Measurements from ENCODE around the gene PACC1.

Gene PACC1

DNA sequence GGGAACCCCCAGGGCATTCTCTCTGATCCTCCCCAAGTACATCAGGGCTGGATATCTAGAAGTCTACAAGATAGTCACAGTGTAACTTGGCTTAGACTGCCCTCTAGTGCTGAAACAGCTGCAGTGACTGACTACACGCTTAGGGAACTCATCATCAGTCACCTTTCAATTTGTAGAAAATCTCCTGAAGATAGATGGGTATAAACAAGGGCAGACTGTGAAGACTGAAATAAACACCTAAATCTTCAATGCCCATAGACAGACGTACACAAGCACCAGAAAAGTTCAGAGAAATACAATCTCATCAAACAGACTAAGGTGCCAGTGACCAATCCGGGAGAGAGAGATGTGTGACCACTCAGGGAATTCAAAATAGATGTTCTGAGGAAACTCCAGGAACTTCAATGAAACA, 46.6 kb downstream of the PACC1 start:
- peaks cover 4% of the 10 kb centered on the region for H3K4me1 Mint-ChIP-seq
- peaks cover 37% of the 10 kb centered on the region for H3K36me3 Mint-ChIP-seq (ENCODE audit: insufficient read depth)
- H3K27ac Mint-ChIP-seq (ENCODE audit: low read depth): no peak overlapping the region

DNA sequence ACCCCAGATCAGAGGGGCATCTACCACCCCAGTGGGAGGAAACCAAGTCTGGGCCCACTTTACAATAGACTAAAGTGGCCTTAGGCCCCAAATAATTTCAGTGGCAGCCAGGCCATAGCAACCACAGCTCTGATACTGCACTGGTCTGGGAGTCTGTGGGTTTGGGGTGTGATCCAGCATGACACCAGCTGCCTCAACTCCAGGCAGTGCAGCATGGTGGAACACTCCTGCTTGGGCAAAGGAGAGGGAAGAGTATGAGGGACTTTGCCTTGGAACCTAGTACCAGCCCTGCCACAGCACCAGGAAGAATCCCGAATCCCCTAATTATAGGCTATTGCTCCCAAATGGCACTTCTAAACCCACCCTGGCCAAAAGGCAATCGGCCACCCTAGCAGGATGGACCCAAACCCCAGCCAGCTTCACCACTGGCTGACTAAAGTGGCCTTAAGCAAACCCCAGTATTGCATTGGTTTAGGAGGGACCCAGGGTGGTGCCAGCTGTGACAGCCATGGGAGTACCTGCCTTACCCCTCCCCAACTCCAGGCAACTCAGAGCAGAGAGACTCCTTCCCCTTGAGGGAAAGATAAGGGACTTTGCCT, 47.1 kb downstream of the PACC1 start:
- Mint-ChIP-seq H3K9me3 (no peaks in the 10 kb centered on the region), H3K4me1 (peaks cover 4% of the 10 kb centered on the region), H3K4me3 (no peak overlapping the region), H3K27me3 (no peaks in the 10 kb centered on the region), H3K27ac (ENCODE audit: low read depth) (no peak overlapping the region), H3K36me3 (ENCODE audit: insufficient read depth) (peaks cover 34% of the 10 kb centered on the region)
- DNase-seq (ENCODE audit: low spot score in 2 of 2) (no peak), ATAC-seq (replicated peaks; ENCODE audit: extremely low read depth, poor library complexity, severe bottlenecking) (peak; percentile 32)

More for the DNA sequence above, 46.6 kb downstream of the PACC1 start:
- Mint-ChIP-seq H3K27me3 (no peaks in the 10 kb centered on the region), H3K9me3 (no peaks in the 10 kb centered on the region), H3K4me3 (no peak overlapping the region)
- peak in 1 of 2 donors; percentile 44 for DNase-seq (ENCODE audit: low spot score in 2 of 2)
- ATAC-seq (replicated peaks; ENCODE audit: extremely low read depth, poor library complexity, severe bottlenecking): peak; percentile 76

DNA sequence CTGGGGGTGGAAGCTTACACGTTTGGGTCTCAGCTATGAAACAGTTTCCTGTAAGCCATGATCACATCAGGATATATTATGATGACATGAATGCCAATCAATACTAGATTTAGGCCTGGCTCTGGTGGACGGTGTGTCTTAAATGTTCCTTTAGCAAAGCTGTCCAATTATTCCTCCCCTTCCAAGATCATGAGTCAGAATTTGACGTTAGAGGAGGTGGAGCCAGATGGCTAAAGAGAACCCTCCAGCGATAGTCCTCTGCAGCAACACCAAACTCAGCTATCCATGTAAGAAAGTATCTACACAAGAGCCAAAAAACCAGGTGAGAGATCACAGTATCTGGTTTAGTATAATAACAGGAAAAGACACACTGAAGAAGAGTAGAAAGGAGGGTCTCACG, 47.8 kb downstream of the PACC1 start:
- peaks cover 4% of the 10 kb centered on the region for H3K4me1 Mint-ChIP-seq
- H3K27me3 Mint-ChIP-seq: no peaks in the 10 kb centered on the region
- H3K27ac Mint-ChIP-seq (ENCODE audit: low read depth): peak overlapping the region; percentile 14
- no peak for DNase-seq (ENCODE audit: low spot score in 2 of 2)
- H3K36me3 Mint-ChIP-seq (ENCODE audit: insufficient read depth): peaks cover 30% of the 10 kb centered on the region
- no peak for ATAC-seq (replicated peaks; ENCODE audit: extremely low read depth, poor library complexity, severe bottlenecking)
- H3K9me3 Mint-ChIP-seq: no peaks in the 10 kb centered on the region
- H3K4me3 Mint-ChIP-seq: no peak overlapping the region

DNA sequence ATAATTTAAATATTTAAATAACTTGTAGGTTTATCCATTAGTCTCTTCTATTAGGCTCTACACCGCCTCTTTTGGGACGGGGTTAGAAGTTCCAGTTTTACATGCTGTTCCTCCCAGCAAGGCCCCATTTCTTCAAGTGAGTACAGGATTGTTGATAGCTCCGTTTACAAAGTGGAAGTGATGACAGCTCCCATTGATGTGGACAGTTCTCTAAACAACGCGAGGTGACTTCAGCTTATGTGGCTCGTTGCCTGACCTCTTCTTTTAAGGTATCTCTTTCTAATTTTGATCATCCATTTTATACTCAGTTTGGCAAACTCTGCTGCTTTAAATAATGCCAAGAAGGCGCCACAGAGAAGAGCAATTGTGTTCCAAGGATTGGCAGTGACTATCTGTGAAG, 49.7 kb downstream of the PACC1 start:
- Mint-ChIP-seq H3K36me3 (ENCODE audit: insufficient read depth) (peaks cover 37% of the 10 kb centered on the region), H3K27me3 (no peaks in the 10 kb centered on the region), H3K4me3 (no peak overlapping the region)

DNA sequence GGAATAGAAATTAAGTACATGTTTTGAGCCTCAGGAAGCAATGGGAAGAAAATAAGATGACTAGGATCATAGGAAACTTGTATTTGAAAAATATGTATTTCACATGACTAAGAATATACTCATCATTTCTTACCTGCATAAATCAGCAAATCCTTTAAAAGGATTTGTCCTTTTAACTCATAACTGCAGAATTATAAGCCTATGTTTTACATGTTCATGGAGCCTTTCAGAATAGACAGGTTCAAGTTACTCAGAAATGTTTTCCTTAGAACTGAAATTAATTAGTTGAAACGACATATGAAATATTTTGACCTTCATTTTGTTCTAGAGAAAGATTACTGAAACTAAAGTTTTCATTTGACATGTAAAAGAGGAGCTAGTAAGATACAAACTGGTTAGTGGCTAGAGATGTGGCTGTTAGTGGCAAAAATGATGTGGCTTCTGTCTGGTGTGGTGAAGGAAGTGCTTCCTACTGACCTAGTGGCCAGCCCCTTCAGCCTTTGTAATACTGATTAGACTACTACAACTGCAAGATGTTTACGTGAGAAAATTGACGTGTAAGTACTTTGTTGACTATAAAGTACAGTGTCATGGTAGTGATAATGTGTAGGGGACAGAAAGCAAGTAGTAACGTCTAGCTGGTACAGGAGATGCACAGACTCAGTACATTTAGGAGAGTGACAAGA, 54.7 kb downstream of the PACC1 start:
- H3K27me3 Mint-ChIP-seq: no peaks in the 10 kb centered on the region
- H3K4me3 Mint-ChIP-seq: no peak overlapping the region
- peaks cover 32% of the 10 kb centered on the region for H3K36me3 Mint-ChIP-seq (ENCODE audit: insufficient read depth)
- DNase-seq (ENCODE audit: low spot score in 2 of 2): no peak
- H3K9me3 Mint-ChIP-seq: no peaks in the 10 kb centered on the region
- peaks cover 6% of the 10 kb centered on the region for H3K4me1 Mint-ChIP-seq
- no peak for ATAC-seq (replicated peaks; ENCODE audit: extremely low read depth, poor library complexity, severe bottlenecking)
- H3K27ac Mint-ChIP-seq (ENCODE audit: low read depth): peak overlapping the region; percentile 44

More for the DNA sequence above, 49.7 kb downstream of the PACC1 start:
- Mint-ChIP-seq H3K9me3 (no peaks in the 10 kb centered on the region), H3K4me1 (peaks cover 9% of the 10 kb centered on the region), H3K27ac (ENCODE audit: low read depth) (no peak overlapping the region)
- DNase-seq (ENCODE audit: low spot score in 2 of 2): no peak
- no peak for ATAC-seq (replicated peaks; ENCODE audit: extremely low read depth, poor library complexity, severe bottlenecking)

DNA sequence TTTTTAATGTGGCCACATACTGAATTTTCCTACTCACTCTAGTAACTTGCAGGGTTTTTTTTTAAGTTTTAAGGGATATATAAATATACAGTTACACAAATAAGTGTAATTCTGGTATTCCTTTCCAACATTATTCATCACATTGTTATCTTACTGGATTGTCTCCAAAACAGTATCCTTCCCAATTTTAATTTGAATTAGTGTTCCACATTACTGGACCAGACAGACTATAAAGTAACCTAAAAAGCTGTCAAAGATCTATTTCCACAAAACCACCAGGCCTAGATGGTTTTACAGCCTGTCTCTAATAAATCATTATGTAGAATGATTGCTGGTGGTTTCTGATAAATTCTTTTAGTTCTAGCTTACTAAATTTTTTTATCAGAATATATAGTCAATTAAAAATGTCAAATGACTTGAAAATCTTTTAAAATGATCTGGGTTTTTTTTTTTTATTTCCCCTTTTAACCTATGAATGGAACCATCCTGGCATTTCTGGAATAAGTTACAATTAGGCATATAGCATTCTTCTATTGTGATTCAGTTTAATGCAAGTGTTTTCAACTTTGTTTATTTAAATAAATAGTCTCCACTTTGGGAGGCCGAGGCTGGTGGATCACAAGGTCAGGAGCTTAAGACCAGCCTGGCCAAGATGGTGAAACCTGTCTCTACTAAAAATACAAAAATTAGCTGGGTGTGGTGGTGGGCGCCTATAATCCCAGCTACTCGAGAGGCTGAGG, 59.3 kb downstream of the PACC1 start:
- ATAC-seq (replicated peaks; ENCODE audit: extremely low read depth, poor library complexity, severe bottlenecking): no peak
- no peaks in the 10 kb centered on the region for H3K27me3 Mint-ChIP-seq
- no peaks in the 10 kb centered on the region for H3K9me3 Mint-ChIP-seq
- H3K27ac Mint-ChIP-seq (ENCODE audit: low read depth): no peak overlapping the region
- DNase-seq (ENCODE audit: low spot score in 2 of 2): no peak
- H3K4me1 Mint-ChIP-seq: peaks cover 5% of the 10 kb centered on the region
- peaks cover 51% of the 10 kb centered on the region for H3K36me3 Mint-ChIP-seq (ENCODE audit: insufficient read depth)
- no peak overlapping the region for H3K4me3 Mint-ChIP-seq

DNA sequence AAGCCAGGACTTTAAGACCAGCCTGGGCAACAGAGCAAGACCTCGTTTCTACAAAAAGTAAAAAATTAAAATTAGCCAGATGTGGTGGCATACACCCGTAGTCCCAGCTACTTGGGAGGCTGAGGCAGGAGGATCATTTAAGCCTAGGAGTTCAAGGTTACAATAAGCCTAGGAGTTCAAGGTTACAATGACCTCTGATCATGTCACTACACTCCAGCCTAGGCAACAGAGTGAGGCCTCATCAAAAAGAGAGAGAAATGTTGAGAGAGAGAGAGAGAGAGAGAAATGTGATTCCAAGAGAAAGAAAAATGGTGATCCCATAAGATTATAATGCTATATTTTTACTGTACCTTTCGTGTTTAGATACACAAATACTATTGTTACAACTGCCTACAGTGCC, 60.2 kb downstream of the PACC1 start:
- Mint-ChIP-seq H3K27me3 (no peaks in the 10 kb centered on the region), H3K4me1 (no peaks in the 10 kb centered on the region), H3K9me3 (no peaks in the 10 kb centered on the region), H3K4me3 (no peak overlapping the region), H3K27ac (ENCODE audit: low read depth) (peak overlapping the region; percentile 11), H3K36me3 (ENCODE audit: insufficient read depth) (peaks cover 52% of the 10 kb centered on the region)
- ATAC-seq (replicated peaks; ENCODE audit: extremely low read depth, poor library complexity, severe bottlenecking) (no peak), DNase-seq (ENCODE audit: low spot score in 2 of 2) (no peak)

- Mint-ChIP-seq H3K27ac (ENCODE audit: low read depth) (peak overlapping the region; percentile 24), H3K4me3 (no peak overlapping the region), H3K4me1 (no peaks in the 10 kb centered on the region), H3K9me3 (no peaks in the 10 kb centered on the region), H3K36me3 (ENCODE audit: insufficient read depth) (peaks cover 52% of the 10 kb centered on the region), H3K27me3 (no peaks in the 10 kb centered on the region)
- ATAC-seq (replicated peaks; ENCODE audit: extremely low read depth, poor library complexity, severe bottlenecking) (no peak), DNase-seq (ENCODE audit: low spot score in 2 of 2) (no peak)
These were observed 61.5 kb downstream of the PACC1 start for GRCh38 chr1:212353181-212353580.

DNA sequence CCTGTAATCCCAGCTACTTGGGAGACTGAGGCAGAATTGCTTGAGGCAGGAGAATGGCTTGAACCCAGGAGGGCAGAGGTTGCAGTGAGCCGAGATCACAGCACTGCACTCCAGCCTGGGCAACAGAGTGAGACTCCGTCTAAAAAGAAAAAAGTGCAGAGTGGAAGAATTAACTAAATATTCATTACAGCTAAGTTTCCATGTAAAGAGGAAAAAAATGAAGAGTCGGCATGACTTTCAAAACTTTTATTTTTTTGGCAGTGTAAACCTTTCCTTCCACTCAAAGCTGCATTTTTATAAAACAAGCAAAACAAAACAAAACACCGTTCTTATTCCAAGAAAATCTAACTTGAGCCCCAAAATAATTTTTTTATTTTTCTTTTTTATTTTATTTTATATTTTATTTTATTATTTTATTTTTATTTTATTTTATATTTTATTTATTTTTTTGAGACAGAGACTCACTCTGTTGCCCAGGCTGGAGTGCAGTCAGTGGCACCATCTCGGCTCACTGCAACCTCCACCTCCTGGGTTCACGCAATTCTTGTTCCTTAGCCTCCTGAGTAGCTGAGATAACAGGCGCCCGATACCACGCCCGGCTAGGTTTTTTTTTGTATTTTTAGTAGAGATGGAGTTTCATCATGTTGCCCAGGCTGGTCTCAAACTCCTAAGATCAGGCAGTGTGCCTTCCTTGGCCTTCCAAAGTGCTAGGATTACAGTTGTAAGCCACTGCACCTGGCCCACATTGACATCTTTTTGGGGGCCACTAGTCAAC, 62.9 kb downstream of the PACC1 start:
- Mint-ChIP-seq H3K36me3 (ENCODE audit: insufficient read depth) (peaks cover 52% of the 10 kb centered on the region), H3K4me3 (no peak overlapping the region), H3K27ac (ENCODE audit: low read depth) (no peak overlapping the region), H3K27me3 (no peaks in the 10 kb centered on the region), H3K4me1 (no peaks in the 10 kb centered on the region), H3K9me3 (no peaks in the 10 kb centered on the region)
- ATAC-seq (replicated peaks; ENCODE audit: extremely low read depth, poor library complexity, severe bottlenecking) (no peak), DNase-seq (ENCODE audit: low spot score in 2 of 2) (no peak)

- Mint-ChIP-seq H3K4me3 (no peak overlapping the region), H3K27ac (ENCODE audit: low read depth) (no peak overlapping the region), H3K9me3 (no peaks in the 10 kb centered on the region), H3K4me1 (peaks cover 6% of the 10 kb centered on the region), H3K36me3 (ENCODE audit: insufficient read depth) (peaks cover 55% of the 10 kb centered on the region), H3K27me3 (no peaks in the 10 kb centered on the region)
- ATAC-seq (replicated peaks; ENCODE audit: extremely low read depth, poor library complexity, severe bottlenecking) (no peak), DNase-seq (ENCODE audit: low spot score in 2 of 2) (no peak)
These were observed 68.1 kb downstream of the PACC1 start for GRCh38 chr1:212346601-212347000.

DNA sequence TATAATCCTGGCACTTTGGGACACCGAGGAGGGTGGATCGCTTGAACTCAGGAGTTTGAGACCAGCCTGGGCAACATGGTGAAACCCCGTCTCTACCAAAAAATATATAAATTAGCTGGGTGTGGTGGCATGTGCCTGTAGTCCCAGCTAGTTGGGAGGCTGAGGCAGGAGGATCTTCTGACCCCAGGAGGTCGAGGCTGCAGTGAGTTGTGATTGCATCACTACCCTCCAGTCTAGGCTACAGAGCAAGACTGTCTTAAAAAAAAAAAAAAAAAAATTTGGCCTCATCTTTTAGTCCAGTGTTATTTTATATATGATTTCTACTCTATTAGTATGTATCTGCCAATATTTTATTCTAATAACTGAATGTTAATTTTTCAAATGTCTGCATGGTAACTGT, 69.8 kb downstream of the PACC1 start:
- Mint-ChIP-seq H3K9me3 (no peaks in the 10 kb centered on the region), H3K27ac (ENCODE audit: low read depth) (no peak overlapping the region), H3K36me3 (ENCODE audit: insufficient read depth) (peaks cover 49% of the 10 kb centered on the region), H3K27me3 (no peaks in the 10 kb centered on the region), H3K4me1 (peaks cover 17% of the 10 kb centered on the region), H3K4me3 (no peak overlapping the region)
- DNase-seq (ENCODE audit: low spot score in 2 of 2) (no peak), ATAC-seq (replicated peaks; ENCODE audit: extremely low read depth, poor library complexity, severe bottlenecking) (no peak)

DNA sequence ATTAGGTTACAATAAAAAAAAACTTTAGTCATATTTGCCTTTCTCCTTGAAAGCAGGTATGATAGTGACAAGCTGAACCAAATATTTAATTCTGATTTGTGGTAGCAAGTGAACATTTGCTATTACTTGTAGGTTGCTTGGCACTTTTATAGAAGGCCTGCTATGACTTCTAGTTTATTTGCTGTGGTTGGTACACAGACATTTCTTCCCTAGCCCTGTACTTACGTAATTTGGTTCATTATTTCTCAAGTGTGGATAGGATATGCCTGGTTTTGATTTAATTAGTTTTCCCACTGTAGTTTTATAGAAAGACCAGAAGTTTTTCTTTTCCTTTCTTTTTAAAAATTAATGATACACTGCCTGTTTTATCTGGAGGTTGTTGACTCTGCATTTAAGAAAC, 73.6 kb downstream of the PACC1 start:
- peaks cover 17% of the 10 kb centered on the region for H3K4me1 Mint-ChIP-seq
- no peak overlapping the region for H3K27ac Mint-ChIP-seq (ENCODE audit: low read depth)
- no peaks in the 10 kb centered on the region for H3K27me3 Mint-ChIP-seq

More for the DNA sequence above, 73.6 kb downstream of the PACC1 start:
- DNase-seq (ENCODE audit: low spot score in 2 of 2) (no peak), ATAC-seq (replicated peaks; ENCODE audit: extremely low read depth, poor library complexity, severe bottlenecking) (no peak)
- Mint-ChIP-seq H3K4me3 (no peak overlapping the region), H3K9me3 (no peaks in the 10 kb centered on the region), H3K36me3 (ENCODE audit: insufficient read depth) (peaks cover 38% of the 10 kb centered on the region)
